ENCODE data around the gene ZC2HC1C.
A peak's percentile ranks its signal among the peaks of the same experiment; 100 is the strongest.

The ZC2HC1C gene, protein sequence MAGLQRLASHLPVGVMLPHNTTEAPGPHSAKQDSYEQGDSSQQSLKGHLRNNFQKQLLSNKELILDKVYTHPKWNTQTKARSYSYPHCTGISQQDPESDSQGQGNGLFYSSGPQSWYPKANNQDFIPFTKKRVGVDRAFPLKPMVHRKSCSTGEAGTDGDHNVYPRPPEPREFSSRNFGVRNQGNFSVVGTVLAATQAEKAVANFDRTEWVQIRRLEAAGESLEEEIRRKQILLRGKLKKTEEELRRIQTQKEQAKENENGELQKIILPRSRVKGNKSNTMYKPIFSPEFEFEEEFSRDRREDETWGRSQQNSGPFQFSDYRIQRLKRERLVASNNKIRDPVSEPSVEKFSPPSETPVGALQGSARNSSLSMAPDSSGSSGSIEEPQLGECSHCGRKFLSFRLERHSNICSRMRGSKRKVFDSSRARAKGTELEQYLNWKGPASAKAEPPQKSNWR

GRCh38 chr14:75069121-75069810 is at the start of gene ZC2HC1C:
Gene ZC2HC1C, plus strand, starts transcription at chr14:75069641. Its CDS starts 933 bp downstream, at chr14:75070574.
- peak within 1 kb of the TSS; percentile 89 for H3K4me3 ChIP-seq (ENCODE audit: low read depth, low read length)
- DNase-seq (ENCODE audit: low read depth) = peak; percentile 89
- TF ChIP-seq, protein P1, sequence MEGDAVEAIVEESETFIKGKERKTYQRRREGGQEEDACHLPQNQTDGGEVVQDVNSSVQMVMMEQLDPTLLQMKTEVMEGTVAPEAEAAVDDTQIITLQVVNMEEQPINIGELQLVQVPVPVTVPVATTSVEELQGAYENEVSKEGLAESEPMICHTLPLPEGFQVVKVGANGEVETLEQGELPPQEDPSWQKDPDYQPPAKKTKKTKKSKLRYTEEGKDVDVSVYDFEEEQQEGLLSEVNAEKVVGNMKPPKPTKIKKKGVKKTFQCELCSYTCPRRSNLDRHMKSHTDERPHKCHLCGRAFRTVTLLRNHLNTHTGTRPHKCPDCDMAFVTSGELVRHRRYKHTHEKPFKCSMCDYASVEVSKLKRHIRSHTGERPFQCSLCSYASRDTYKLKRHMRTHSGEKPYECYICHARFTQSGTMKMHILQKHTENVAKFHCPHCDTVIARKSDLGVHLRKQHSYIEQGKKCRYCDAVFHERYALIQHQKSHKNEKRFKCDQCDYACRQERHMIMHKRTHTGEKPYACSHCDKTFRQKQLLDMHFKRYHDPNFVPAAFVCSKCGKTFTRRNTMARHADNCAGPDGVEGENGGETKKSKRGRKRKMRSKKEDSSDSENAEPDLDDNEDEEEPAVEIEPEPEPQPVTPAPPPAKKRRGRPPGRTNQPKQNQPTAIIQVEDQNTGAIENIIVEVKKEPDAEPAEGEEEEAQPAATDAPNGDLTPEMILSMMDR (IDR thresholded peaks at IDR 0.05; ENCODE audit: insufficient read depth, low read depth, low read length, missing control alignments) = no peak

DNA sequence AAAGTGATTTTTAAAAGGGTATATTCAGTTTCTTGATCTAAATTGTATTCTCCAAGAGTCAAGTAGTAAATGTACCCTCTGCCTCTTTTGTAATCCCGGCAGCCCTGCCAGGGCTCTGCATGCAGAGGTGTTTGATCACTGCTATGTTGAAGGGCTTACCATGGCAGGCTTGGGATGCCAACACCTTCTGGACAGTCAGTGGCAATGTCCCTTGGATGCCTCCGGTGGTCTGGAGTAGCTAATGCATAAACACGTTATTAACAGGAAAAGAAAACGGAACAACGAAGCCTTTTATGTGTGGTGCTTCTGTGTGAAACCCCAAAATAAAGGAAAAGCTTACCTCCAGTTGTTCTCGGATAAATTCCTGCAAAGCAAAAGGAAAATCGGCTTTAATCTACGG is 46.8 kb upstream of the ZC2HC1C start:
- TF ChIP-seq, protein P1 (IDR thresholded peaks at IDR 0.05; ENCODE audit: insufficient read depth, low read depth, low read length, missing control alignments) = peak; percentile 37
- DNase-seq (ENCODE audit: low read depth) = peak; percentile 11

GRCh38 chr14:75023108-75023507 is 46.3 kb upstream of the ZC2HC1C start:
- TF ChIP-seq, protein P1 (IDR thresholded peaks at IDR 0.05; ENCODE audit: insufficient read depth, low read depth, low read length, missing control alignments) = no peak
- no peak for DNase-seq (ENCODE audit: low read depth)
- no peak overlapping the region for H3K4me3 ChIP-seq (ENCODE audit: low read depth, low read length)

More for the DNA sequence above, 46.8 kb upstream of the ZC2HC1C start:
- H3K4me3 ChIP-seq (ENCODE audit: low read depth, low read length) = no peak overlapping the region

GRCh38 chr14:75025082-75025481 is 44.4 kb upstream of the ZC2HC1C start:
- DNase-seq (ENCODE audit: low read depth) = no peak
- TF ChIP-seq, protein P1 (IDR thresholded peaks at IDR 0.05; ENCODE audit: insufficient read depth, low read depth, low read length, missing control alignments) = no peak
- H3K4me3 ChIP-seq (ENCODE audit: low read depth, low read length) = no peak overlapping the region

GRCh38 chr14:75025876-75026275 is 43.6 kb upstream of the ZC2HC1C start:
- TF ChIP-seq, protein P1 (IDR thresholded peaks at IDR 0.05; ENCODE audit: insufficient read depth, low read depth, low read length, missing control alignments) = no peak
- no peak for DNase-seq (ENCODE audit: low read depth)
- no peak overlapping the region for H3K4me3 ChIP-seq (ENCODE audit: low read depth, low read length)

DNA sequence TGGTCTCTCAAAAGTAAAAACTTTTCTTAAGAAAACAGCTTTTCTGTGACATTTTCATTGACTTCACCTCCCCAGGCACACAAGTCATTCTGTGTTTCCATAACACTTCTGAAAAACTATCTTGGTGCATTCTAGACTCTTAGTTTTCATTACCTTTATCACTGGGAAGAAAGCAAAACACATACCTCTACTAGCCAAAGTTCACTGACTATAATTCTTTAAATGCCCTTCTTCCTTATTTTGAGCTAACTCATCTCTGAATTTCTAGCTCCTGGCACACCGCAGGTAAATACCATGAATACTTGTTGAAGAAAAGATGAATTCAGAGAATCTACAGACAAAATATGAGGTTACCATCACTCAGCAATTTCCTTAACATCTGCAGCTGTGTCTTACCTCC is 39.3 kb upstream of the ZC2HC1C start:
- DNase-seq (ENCODE audit: low read depth) = no peak
- TF ChIP-seq, protein P1 (IDR thresholded peaks at IDR 0.05; ENCODE audit: insufficient read depth, low read depth, low read length, missing control alignments) = no peak
- H3K4me3 ChIP-seq (ENCODE audit: low read depth, low read length) = no peak overlapping the region

All from GM12865 (cell line).